GM21367 (cell line): ENCODE results near the gene BMP6.
"Not testable (repeated sequence)": the region's sequence is repeated elsewhere in the genome, so short reads cannot be mapped to it uniquely, and the experiment has no call there.

Experiments
- ATAC-seq: cut with Tn5 transposase; IDR thresholded peaks from one replicate; pipeline ENCODE4 v1.9.1; 2021; ENCODE audit not compliant: unreplicated experiment

Gene BMP6

DNA sequence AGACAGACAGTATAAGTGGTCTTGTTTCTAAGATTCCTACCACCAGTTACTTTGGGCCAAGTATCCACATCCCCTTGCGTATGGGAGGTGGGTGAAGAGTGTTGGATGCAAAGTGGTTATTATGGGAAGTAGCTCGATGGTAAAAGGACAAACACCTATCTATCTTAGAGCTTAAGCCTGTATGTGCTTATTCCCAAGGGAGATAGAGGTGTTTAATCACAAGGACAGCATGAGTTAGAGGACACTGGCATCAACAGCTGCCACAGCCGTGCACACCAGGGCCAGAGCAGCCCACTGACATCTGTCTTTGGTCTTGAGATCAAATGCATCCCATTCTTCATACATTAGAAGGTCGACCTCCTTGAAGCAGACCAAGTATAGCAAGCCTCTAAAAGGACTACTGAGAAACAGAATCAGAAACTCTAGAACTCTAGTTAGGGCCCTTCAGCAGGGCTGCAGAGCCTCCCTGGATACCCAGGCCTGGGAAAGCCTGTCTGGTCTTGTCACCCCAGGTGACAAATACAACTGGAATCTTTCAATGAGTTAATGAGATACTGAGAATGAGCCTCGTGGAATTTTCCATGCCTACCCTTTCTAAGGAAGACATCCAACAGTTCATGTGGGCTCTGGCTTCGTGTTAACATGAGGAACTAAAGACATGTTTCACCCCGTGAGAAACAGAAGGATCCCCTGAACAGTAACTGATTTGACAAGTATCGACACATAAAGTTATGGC lies 156.0 kb downstream of the BMP6 start:
- ATAC-seq = no peak

DNA sequence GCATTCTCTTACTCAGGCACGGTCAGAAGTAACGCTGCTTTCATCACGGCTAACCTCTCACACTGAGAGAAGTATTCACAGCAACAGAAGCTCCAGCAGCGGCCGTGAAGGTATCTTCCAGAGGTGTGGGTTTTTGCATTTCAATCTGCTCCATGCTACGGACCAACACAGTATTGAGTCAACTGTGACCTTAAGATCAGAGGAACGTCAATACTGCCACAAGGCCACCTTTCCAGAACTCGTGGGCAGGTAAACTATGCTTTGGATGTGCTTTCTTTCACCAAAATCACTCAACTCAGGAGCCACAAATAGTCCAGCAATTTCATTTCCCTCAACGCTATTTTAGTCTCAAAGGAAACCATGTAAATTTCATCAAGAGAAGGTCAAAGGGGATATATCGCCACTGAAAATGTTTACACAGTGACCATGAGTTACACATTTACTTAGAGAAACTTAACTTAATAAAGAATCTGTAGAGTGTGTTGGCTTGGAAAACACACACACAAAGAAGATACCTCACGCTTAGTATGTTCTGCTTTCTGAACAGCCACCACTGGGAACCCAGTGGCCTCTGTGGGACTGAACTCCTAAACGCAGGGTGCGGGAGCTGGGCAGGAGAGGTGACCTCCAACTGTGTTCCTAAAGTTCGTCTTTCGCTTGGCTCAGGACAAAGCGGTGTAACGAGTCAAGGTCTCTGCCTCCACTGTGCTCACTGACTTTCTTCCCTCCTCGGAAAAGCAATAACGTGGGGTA lies 156.8 kb downstream of the BMP6 start:
- ATAC-seq = no peak

DNA sequence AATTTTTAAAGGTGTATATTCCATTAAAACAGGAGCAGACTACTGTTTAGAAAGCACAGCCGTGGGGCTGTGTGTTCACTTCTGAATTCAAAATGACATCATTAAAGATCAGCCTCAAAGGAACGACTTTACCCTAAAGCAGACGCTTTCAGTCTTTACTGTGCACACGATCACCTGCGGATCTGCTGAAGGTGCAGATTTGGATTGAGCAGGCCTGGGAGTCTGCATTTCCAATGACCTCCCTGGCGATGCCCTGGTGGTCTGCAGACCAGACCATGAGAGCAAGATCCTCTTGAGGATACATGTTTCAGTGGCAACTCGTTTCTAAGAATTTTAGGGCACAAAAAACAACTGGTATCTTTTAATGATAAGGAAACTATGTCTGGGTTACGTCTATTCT lies 157.5 kb downstream of the BMP6 start:
- ATAC-seq = no peak

DNA sequence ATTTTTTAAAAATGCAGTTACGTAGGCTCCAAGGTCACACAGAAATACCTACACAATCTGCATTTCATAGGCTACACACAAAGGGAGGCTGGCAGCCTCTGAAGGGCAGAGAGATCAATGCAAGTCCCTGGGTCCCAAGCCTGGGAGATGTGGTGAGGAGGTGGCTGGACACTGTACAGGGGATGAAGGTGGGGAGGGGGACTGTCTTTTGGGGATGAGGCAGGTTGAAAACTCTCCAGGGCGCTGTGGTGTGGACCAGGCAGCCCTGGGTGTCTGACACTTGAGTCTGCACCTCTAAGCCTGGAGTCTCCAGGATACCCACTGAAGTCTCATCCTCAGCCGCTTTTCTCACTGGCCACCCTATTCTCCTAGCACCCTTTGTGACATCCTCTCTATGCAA lies 160.2 kb downstream of the BMP6 start:
- no peak for ATAC-seq

DNA sequence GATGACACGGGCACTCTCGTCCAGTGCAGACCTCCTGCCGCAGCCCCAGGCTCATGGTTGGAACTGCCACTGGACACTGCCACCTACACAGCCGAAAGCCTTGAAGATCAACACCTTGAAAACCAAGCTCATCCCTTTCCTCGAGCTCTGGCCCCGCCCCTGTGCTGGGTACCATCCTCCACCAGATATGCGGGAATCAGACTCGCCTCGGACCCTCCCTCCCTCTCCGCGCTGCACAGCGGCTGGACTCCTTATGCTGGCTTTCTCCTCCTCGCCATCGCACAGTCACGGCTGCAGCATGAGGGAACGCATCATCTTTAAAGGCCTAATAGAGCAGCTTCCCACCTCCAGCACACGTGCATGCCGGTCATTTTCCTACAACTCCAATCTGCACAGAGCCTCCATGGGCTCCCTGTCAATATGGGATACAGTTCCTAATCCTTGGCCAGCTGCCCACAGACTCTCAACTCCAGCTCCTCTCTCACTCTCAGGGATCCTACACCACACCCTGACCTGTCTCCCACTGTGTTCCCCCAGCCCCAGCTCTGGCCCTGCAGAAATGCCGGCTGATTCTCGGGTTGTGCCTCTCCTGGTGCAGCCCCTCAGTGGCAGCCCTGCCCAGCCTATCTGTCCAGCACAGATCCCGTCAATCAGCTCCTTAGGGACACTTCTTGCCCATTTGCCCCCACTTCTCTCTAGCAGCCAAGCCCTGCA lies 161.5 kb downstream of the BMP6 start:
- ATAC-seq = no peak

DNA sequence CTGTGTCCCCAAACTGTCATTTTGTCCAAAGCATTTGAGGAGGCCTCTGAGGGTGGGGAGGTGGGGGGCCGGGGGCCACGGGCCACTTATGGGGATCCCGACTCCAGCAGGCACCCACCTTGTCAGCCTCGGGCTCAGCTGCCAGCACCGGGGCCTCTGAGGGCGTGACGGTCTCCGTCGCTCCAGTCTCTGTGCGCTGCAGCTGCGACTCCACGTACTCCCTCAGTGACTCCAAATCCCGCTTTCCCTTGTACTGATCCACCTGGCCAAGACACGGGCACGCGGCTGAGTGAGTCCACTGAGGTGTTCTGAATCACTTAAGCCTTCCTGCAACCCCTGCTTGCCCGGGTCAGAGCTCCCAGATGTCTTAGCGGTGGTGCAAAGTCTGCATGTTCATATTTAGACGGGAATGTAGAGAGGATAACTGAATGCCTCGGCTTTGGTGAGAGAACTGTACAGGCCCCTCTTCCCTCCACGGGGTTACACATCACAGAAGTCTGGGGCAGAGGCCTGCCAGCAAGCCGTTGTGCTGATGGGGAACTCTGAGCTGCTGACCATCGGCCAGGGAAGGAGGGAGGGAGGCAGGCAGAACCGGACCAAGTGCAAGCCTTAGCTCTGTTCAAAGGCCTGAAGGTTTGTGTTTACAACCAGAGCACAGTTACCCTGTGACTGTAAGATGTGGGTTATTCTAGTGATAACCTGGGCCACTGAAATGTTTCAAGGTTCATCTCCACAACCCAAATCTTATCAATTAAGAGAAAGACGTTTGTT lies 162.9 kb downstream of the BMP6 start:
- ATAC-seq = no peak

DNA sequence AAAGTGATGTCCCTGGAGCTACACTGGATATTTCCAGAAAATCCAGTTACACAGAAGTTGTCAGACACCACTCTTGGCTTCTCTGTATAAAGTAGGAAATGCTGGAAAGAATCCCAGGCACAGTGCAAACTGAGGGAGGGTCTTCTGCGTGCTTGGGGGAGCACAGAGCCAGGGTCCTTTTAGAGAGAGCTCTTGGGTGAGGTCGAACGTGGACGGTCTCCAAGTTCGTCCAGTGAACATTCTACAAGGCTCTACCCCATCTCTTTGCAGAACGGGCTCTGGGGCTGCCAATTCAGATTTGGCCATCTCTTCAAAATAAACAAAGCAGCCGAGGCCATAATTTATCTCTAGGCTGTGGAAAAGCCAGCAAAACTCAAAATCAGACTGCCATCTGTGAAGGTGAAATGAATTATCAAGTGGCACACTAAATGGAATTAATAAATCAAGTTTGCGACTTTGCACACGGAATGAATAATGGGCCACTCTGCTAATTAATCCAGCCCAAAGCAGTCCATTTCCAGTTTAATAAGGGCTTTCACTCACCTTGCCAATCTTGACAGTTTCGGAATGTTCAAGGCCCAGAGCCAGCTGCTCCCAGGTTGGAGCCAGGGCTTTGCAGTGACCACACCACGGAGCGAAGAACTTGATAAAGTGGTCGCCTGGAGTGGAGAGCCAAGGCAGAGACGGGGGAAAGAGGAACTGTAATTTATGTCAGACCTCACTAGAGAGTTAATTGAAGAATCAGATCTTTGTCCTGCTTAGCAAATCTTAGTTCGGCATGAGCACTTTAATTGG lies 165.4 kb downstream of the BMP6 start:
- ATAC-seq = no peak

DNA sequence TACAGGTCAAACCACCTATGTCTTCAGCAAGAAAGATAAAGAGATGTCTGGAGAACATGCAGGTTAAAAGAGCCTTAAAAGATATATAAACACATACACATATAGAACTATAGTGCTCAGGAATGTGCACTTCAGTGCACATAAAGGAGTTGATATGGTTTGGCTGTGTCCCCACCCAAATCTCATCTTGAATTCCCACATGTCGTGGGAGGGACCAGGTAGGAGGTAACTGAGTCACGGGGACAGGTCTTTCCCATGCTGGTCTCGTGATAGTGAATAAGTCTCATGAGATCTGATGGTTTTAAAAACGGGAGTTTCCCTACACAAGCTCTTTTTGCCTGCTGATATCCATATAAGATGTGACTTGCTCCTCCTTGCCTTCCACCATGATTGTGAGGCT lies 166.5 kb downstream of the BMP6 start:
- not testable (repeated sequence) for ATAC-seq

DNA sequence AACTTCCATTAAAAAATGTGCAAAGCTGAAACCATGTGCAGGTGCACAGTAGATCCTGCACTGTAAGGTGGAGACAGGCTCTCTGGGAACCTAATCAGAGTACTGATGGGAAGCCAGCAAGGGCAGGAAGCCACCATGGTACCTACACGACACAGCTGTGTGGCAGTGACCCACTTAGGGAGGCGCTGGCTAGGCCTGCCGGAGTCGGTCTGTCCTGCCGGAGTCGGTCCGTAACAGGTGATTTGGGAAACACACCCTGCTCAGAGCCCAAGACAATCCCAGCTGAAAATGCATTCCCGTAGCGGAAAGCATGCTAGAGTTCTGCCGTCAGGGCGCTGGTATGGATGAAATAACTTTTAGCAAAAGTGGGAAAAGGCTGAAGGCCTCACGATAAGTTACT lies 167.4 kb downstream of the BMP6 start:
- no peak for ATAC-seq

DNA sequence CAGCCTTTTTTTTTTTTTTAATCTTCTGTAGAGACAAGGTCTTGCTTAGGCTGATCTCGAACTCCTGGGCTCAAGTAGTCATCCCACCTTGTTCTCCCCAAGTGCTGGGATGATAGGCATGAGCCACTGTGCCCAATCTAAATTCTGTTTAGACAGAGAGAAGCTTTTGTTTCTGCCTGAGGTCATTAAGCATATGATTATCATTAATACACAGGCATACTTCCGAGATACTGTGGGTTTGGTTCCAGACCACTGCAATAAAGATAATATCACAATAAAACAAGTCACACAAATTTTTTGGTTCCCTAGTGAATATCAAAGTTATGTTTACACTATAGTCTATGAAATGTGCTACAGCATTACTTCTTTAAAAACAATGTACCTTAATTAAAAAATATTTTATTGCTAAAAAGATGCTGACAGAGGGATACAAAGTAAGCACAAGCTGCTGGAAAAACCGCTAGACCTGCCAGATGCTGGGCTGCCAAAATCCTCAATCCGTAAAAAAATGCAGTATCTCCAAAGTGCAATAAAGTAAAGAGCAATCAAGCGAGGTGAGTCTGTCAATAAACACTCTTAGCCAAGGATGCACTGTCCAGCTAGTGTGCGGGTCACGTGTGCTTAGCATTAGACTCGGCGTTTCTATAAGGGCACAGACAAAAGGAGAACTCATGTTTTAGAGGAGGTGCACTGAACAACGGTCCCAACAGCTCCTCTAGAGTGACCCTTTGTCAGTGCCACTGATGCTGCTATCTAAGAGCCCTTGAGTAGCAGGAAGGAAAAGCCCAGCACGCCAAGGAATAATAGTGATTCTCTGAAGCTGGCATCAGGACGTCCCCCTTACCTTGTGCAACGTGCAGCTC lies 168.6 kb downstream of the BMP6 start:
- no peak for ATAC-seq

DNA sequence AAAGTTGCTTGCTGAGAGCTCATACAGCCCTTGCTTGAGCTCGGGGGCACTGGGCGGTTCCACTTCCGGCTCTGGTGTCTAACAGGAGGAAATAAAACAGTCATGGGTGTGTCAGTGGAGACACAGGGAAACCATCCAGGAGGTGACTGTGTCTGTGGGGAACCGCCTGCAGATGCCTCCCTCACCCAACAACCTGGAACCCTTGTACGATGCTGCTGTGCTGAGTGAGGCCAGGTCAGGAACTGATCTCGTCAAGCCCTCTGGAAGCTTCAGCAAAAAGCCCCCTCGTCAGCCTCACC lies 169.2 kb downstream of the BMP6 start:
- no peak for ATAC-seq

DNA sequence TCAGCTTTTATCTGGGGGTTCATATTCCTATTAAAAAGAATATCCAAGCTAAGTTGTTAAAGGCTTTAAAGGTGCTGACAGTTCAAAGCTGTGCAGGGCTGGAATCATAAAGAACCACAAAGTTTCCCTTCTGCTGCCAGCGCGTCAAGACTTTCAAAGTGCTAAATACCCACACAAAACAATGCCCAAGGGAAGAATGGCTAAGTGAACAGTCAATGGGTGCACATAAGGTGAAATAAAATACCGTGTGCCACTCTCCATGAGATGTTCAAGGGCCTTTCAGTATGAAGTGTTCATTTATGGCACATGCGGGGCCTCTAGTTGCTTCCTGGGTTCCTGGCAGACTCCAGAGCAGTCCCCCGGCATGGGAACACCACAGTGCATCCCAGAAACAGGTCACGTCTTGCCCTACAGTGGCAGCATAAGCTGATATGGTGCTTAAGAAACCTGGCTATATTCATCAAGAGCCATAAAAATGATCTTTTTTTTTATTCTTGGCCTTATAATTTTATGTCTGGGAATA lies 170.6 kb downstream of the BMP6 start:
- no peak for ATAC-seq

DNA sequence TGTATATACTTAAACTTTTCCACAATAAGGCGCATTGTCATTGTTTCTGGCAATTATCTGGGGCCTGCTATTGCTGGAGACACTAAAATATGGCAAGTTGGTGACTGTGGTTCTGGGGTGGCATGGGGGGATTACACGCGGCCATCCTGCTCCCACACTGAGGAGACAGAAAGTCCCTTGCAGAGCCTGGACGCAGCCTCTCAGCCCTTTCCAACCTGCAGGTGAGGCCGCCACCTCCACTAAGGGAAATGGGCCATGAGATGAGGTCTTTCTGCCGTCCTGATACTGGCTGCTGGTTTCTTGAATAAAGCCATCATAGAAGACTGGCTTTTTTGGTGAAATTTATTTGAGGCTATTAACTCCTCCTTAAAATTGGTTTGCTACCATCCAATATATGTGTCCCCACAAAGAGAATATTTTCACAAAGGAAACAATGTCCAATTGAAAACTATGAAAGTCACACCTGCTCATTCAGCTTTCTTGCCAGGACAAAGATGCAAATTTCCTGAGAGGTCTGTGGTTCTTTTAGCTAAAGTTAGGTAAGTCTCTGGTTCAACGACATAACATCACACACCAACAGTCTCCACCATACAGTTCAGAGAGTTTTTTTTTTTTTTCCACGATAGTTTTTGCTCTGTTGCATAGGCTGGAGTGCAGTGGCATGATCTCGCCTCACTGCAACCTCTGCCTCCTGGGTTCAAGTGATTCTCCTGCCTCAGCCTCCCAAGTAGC lies 171.7 kb downstream of the BMP6 start:
- peak; percentile 55 for ATAC-seq

DNA sequence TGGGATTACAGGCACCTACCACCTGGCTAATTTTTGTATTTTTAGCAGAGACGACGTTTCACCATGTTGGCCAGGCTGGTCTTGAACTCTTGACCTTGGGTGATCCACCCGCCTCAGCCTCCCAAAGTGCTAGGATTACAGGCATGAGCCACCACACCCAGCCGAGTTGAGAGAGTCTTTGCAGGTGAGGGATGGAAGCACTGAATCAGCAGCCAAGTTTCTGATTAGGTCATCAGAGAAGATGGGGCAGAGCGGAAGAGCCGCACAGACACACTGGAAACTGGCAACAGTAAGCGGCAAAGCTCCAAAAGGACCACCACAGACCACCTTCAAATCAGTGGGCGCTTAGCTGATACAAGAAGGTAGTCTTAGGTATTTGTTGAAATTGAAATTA lies 172.3 kb downstream of the BMP6 start:
- not testable (repeated sequence) for ATAC-seq

DNA sequence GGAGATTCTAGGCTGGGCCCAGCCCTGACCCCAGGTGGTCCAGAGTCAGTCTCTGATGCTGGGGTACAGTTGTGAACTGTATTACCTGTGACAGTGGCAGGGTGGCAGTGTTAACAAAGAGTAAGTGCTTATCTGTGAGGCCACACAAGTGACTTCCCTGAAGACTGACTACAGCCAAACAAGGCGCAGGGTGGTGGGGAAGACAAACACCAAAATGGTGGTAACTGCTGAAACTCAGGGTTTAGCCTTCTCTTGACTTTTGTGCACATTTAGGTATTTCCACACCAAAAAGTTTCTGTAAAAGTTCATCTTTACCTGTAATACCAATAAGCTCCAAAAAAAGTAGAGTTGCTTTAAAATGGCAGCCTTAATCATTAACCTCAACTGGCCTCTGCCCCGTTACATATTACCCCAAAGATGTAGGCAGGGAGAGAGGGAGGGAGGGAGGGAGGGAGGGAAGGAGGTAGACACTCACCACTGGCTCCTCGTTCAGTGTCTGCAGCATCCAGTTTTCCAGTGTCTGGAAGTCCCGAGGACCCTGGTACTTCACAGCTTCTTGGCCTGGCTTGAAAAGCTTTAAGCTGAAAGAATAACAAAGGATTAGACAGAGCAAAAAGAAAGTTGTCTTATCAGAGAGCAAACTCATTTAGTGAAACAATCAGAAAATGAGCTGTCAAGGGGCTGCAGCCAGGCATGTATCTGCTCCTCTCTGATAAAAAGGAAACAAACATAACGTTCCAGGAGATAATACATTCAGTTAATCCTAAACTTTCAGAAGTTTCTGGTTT lies 173.4 kb downstream of the BMP6 start:
- ATAC-seq = peak; percentile 40

DNA sequence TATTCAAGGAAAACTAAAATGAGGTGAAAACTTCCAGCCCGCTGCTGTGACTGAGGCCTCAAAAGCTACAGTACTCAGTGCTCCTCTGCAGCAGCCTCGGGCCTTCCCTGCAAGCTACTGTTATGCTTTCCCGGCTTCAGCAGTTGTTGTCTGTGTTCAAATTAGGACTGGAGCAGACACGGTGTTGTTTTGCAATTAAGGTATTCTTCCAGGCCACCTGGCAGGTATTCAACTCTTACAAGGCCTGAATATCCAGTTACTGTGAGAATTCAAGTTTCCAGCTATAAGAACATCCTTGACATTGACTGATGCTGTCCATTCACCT lies 174.0 kb downstream of the BMP6 start:
- no peak for ATAC-seq

DNA sequence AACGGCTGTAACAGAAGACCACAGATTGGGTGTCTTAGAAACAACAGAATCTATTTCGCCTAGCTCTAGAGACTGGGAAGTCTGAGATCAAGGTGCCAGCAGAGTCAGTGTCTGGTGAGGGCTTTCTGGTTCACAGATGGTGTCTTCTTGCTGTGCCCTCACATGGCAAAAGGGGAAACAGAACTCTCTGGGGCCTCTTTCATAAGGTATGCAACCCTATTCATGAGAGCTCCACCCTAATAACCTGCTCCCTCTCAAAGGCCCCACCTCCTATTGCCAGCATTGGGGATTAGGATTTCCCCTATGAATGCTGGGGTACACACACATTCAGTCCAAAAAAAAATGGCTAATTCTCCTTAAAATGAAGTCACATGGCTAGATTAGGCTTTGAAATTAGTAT lies 174.7 kb downstream of the BMP6 start:
- peak; percentile 38 for ATAC-seq

DNA sequence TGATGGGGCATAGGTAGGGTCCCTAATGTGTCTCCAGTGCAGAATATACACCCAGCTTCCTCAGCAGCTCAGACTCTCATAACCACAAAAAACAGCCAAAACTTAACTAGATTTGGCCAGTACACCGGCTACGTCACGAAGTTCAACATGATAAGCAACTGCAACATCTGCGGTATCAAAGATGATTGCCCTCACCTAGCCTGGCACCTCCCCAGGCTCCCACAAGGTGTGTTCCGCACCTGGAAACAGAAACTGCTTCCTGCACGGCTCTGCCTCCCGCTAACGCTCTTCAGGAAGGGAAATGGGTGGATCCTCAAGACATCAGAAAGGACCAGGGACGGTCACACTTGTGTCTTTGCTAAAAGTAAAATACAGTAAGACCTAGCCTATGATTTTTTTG lies 175.2 kb downstream of the BMP6 start:
- no peak for ATAC-seq
